Liver (tissue), 9 donors: ENCODE results near the gene ZSWIM4. TPM values are rescaled to one million over a fixed set of nuclear protein-coding genes. Genes with fewer than 3 reads are reported as not detected.
"Not testable (repeated sequence)": the region's sequence is repeated elsewhere in the genome, so short reads cannot be mapped to it uniquely, and the experiment has no call there.

ENCODE experiments used
- DNase-seq: peaks from one replicate; pipeline ENCODE4 v3.0.0-alpha.2; 2017; ENCODE audit warnings: low spot score
- H3K27ac ChIP-seq, 2 donors: one replicate each; pipeline ENCODE4 v1.7.0; 2013; ENCODE audit warnings: inconsistent platforms in 2 of 2, low read length in 2 of 2, control low read depth in 1 of 2, low read depth in 1 of 2, mild to moderate bottlenecking in 1 of 2
- H3K27me3 ChIP-seq, 4 donors: one replicate each; pipeline versions ENCODE4 v1.6.1 to v1.7.0; 2013; ENCODE audit warnings: low read length in 3 of 4, inconsistent platforms in 1 of 4, mild to moderate bottlenecking in 1 of 4, moderate library complexity in 1 of 4; ENCODE audit not compliant: control insufficient read depth in 4 of 4, insufficient read depth in 4 of 4
- H3K36me3 ChIP-seq, 4 donors: one replicate each; pipeline versions ENCODE4 v1.6.1 to v1.7.0; 2013; ENCODE audit warnings: low read length in 3 of 4, mild to moderate bottlenecking in 3 of 4, low read depth in 1 of 4, moderate library complexity in 1 of 4; ENCODE audit not compliant: control insufficient read depth in 4 of 4, insufficient read depth in 3 of 4
- H3K4me1 ChIP-seq, 4 donors: one replicate each; pipeline versions ENCODE4 v1.6.1 to v1.7.0; 2013; ENCODE audit warnings: low read length in 3 of 4, mild to moderate bottlenecking in 3 of 4, moderate library complexity in 1 of 4; ENCODE audit not compliant: control insufficient read depth in 4 of 4, insufficient read depth in 4 of 4
- H3K4me3 ChIP-seq, 3 donors: one replicate each; pipeline versions ENCODE4 v1.6.1 to v1.7.0; 2013; ENCODE audit warnings: low read length in 3 of 3, control low read depth in 1 of 3, low read depth in 1 of 3, mild to moderate bottlenecking in 1 of 3
- H3K9ac ChIP-seq, 2 donors: one replicate each; pipeline ENCODE4 v1.7.0; 2013; ENCODE audit warnings: low read length in 2 of 2, mild to moderate bottlenecking in 2 of 2, moderate library complexity in 2 of 2, control low read depth in 1 of 2, low read depth in 1 of 2
- H3K9me3 ChIP-seq, 4 donors: one replicate each; pipeline versions ENCODE4 v1.6.1 to v1.7.0; 2013; ENCODE audit warnings: low read length in 3 of 4; ENCODE audit not compliant: control insufficient read depth in 4 of 4
- EGR1 ChIP-seq, 2 donors: IDR thresholded peaks; 2 replicates each; pipeline ENCODE4 v1.6.1; 2016 to 2018; ENCODE audit warnings: antibody characterized with exemption in 2 of 2, low read depth in 2 of 2
- FOXA1 ChIP-seq: IDR thresholded peaks from 2 replicates; pipeline ENCODE4 v1.6.1; 2016; ENCODE audit warnings: antibody characterized with exemption
- FOXA2 ChIP-seq: IDR thresholded peaks from 2 replicates; pipeline ENCODE4 v1.6.1; 2016; ENCODE audit warnings: antibody characterized with exemption
- GABPA ChIP-seq, 2 donors: IDR thresholded peaks in 1 of 2; conservative IDR thresholded peaks in 1 of 2; 2 replicates each; pipeline ENCODE4 v1.6.1; 2016; ENCODE audit warnings: antibody characterized with exemption in 2 of 2, mild to moderate bottlenecking in 1 of 2, moderate library complexity in 1 of 2
- HNF4A ChIP-seq, 2 donors: conservative IDR thresholded peaks; 2 replicates each; pipeline ENCODE4 v1.6.1; 2016; ENCODE audit warnings: antibody characterized with exemption in 2 of 2, mild to moderate bottlenecking in 2 of 2
- HNF4G ChIP-seq: IDR thresholded peaks from 2 replicates; pipeline ENCODE4 v1.6.1; 2016; ENCODE audit warnings: antibody characterized with exemption
- JUND ChIP-seq, 2 donors: IDR thresholded peaks; 2 replicates each; pipeline ENCODE4 v1.6.1; 2016; ENCODE audit warnings: antibody characterized with exemption in 2 of 2
- NR2F2 ChIP-seq: IDR thresholded peaks from 2 replicates; pipeline ENCODE4 v1.6.1; 2016; ENCODE audit warnings: antibody characterized with exemption
- RAD21 ChIP-seq, 2 donors: IDR thresholded peaks; 2 replicates each; pipeline ENCODE4 v1.6.1; 2016; ENCODE audit warnings: antibody characterized with exemption in 2 of 2, mild to moderate bottlenecking in 2 of 2
- SP1 ChIP-seq: IDR thresholded peaks from 2 replicates; pipeline ENCODE4 v1.6.1; 2018; ENCODE audit warnings: antibody characterized with exemption, mild to moderate bottlenecking
- TAF1 ChIP-seq: conservative IDR thresholded peaks from 2 replicates; pipeline ENCODE4 v1.6.1; 2016; ENCODE audit warnings: antibody characterized with exemption, mild to moderate bottlenecking
- YY1 ChIP-seq: IDR thresholded peaks from 2 replicates; pipeline ENCODE4 v1.6.1; 2016; ENCODE audit warnings: antibody characterized with exemption, mild to moderate bottlenecking
- WGBS: extraction: QIAGEN DNeasy Blood & Tissue Kit; methylation state at CpG from one replicate; pipeline ENCODE4 v1.1.7; 2013; 5-methylcytosine and 5-hydroxymethylcytosine counted together
- polyA plus RNA-seq, 2 donors: library from polyadenylated mRNA; stranded (reverse) in 1 of 2; unstranded in 1 of 2; fragments of 200-250 nt in 1 of 2; fragments of >200 nt in 1 of 2; fragmentation: Nextera tagmentation in 1 of 2; extraction: Ambion mirVana in 1 of 2; gene quantifications; one replicate each; pipeline versions ENCODE4 v1.2.1 to v1.2.3, GENCODE V29; 2013 to 2015
- total RNA-seq, 2 donors: library from RNA; depleted of rRNA; stranded (reverse); fragments of >200 nt; gene quantifications; one replicate each; pipeline ENCODE4 v1.2.3, GENCODE V29; 2014
- TF ChIP-seq, protein P1 (sequence below): IDR thresholded peaks from 2 replicates; pipeline ENCODE4 v1.6.1; 2016; ENCODE audit warnings: antibody characterized with exemption
- TF ChIP-seq, protein P2 (sequence below): IDR thresholded peaks from 2 replicates; pipeline ENCODE4 v1.6.1; 2016; ENCODE audit warnings: antibody characterized with exemption
- TF ChIP-seq, protein P3 (sequence below): IDR thresholded peaks from 2 replicates; pipeline ENCODE4 v1.6.1; 2016; ENCODE audit warnings: antibody characterized with exemption, mild to moderate bottlenecking
- TF ChIP-seq, protein P4 (sequence below): IDR thresholded peaks from 2 replicates; pipeline ENCODE4 v1.6.1; 2016; ENCODE audit warnings: antibody characterized with exemption
- donor health status: healthy.
- donor health status: healthy.
- donor health status: healthy.
- donor health status: healthy.
- donor health status: healthy.

ZSWIM4 gene
- total and polyA plus RNA-seq, 4 donors: 0.14 to 2.2 (median 1.2) TPM

DNA sequence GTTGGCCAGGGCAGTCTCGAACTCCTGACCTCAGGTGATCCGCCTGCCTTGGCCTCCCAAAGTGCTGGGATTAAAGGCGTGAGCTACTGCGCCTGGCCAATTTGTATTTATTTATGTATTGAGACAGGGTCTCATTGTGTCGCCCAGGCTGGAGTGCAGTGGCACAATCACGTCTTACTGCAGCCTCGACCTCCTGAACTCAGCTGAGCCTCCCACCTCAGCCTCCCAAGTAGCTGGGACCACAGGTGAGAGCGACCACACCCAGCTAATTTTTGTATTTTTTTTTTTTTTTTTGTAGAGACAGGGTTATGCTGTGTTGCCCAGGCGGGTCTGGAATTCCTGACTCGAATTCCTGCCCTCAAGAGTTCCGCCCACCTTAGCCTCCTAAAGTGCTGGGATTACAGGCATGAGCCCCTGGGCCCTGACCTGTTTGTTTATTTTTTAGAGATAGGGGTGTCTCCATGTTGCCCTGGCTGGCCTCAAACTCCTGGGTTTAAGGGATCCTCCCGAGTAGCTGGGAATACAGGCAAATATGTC is 57.0 kb downstream of the ZSWIM4 start:
- H3K4me3 ChIP-seq, H3K36me3 ChIP-seq, H3K4me1 ChIP-seq, H3K27me3 ChIP-seq, H3K27ac ChIP-seq, DNase-seq, H3K9ac ChIP-seq, H3K9me3 ChIP-seq: not testable (repeated sequence)
- 77% methylated on average over 12 of the region's 12 CpGs for WGBS

DNA sequence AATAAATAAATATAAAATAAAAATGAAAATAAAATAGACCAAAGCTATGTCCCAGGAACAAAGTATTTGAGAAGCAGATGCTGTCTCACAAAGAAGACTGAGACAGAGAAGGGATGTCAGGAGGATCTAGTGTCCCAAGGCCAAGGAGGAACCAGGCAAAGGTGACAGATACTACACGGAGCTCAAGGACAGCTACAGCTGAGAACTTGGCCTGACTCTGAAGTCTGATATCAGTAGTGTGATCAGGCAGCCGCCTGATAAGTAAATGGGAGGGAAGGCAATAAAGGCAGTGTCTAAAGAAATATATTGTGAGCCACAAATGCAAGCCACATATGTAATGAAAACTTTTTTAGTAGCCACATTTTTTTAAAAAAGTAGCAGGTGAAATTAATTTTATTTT is 61.3 kb downstream of the ZSWIM4 start:
- 46% methylated on average over 2 of the region's 2 CpGs for WGBS
- Histone ChIP-seq H3K4me1 (peaks cover 0 to 1% (median 0%) of the 10 kb centered on the region in 4 donors), H3K36me3 (no peaks in the 10 kb centered on the region), H3K4me3 (no peak overlapping the region), H3K9me3 (no peaks in the 10 kb centered on the region), H3K27me3 (no peaks in the 10 kb centered on the region), H3K27ac (no peak overlapping the region), H3K9ac (no peak overlapping the region)
- TF ChIP-seq HNF4A (conservative IDR thresholded peaks at IDR 0.05): no peak
- TF ChIP-seq FOXA2: no peak
- no peak for TF ChIP-seq TAF1
- no peak for TF ChIP-seq FOXA1
- TF ChIP-seq, protein P1, sequence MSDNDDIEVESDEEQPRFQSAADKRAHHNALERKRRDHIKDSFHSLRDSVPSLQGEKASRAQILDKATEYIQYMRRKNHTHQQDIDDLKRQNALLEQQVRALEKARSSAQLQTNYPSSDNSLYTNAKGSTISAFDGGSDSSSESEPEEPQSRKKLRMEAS: no peak
- no peak for TF ChIP-seq YY1
- DNase-seq: no peak

DNA sequence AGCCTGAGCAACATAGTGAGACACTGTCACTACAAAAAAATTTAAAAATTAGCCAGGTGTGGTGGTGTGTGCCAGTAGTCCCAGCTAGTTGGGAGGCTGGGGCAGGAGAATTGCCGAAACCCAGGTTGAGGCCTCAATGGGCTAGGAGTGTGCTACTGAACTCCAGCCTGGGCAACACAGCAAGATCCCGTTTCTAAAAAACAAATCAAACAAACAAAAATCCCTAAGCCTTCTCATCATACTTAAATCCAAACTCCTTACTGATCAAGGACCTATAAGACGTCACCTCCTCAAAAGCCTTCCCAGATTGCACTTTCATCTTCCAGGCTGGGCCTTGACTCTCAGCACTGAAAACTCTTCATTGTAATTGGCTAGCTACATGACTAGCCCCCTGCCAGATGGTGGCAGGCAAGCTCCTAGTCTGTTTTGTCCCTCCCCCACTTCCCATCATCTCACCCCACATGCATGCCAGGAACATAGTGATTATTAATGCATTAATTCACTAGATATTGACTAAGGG is 64.2 kb downstream of the ZSWIM4 start:
- no peak for DNase-seq
- no peaks in the 10 kb centered on the region for H3K9me3 ChIP-seq
- H3K36me3 ChIP-seq: no peaks in the 10 kb centered on the region
- H3K27ac ChIP-seq: no peak overlapping the region
- TF ChIP-seq JUND (IDR thresholded peaks at IDR 0.05) (no peak), FOXA1 (no peak), HNF4G (no peak), EGR1 (IDR thresholded peaks at IDR 0.05; ENCODE audit: low read depth in 2 of 2) (no peak), HNF4A (conservative IDR thresholded peaks at IDR 0.05) (no peak), GABPA (IDR thresholded peaks at IDR 0.05 in 1 of 2, conservative IDR thresholded peaks at IDR 0.05 in 1 of 2) (no peak), SP1 (no peak), TAF1 (no peak), FOXA2 (no peak), RAD21 (IDR thresholded peaks at IDR 0.05) (no peak), YY1 (no peak), NR2F2 (no peak)
- TF ChIP-seq, protein P2, sequence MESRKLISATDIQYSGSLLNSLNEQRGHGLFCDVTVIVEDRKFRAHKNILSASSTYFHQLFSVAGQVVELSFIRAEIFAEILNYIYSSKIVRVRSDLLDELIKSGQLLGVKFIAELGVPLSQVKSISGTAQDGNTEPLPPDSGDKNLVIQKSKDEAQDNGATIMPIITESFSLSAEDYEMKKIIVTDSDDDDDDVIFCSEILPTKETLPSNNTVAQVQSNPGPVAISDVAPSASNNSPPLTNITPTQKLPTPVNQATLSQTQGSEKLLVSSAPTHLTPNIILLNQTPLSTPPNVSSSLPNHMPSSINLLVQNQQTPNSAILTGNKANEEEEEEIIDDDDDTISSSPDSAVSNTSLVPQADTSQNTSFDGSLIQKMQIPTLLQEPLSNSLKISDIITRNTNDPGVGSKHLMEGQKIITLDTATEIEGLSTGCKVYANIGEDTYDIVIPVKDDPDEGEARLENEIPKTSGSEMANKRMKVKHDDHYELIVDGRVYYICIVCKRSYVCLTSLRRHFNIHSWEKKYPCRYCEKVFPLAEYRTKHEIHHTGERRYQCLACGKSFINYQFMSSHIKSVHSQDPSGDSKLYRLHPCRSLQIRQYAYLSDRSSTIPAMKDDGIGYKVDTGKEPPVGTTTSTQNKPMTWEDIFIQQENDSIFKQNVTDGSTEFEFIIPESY: no peak
- TF ChIP-seq, protein P3, sequence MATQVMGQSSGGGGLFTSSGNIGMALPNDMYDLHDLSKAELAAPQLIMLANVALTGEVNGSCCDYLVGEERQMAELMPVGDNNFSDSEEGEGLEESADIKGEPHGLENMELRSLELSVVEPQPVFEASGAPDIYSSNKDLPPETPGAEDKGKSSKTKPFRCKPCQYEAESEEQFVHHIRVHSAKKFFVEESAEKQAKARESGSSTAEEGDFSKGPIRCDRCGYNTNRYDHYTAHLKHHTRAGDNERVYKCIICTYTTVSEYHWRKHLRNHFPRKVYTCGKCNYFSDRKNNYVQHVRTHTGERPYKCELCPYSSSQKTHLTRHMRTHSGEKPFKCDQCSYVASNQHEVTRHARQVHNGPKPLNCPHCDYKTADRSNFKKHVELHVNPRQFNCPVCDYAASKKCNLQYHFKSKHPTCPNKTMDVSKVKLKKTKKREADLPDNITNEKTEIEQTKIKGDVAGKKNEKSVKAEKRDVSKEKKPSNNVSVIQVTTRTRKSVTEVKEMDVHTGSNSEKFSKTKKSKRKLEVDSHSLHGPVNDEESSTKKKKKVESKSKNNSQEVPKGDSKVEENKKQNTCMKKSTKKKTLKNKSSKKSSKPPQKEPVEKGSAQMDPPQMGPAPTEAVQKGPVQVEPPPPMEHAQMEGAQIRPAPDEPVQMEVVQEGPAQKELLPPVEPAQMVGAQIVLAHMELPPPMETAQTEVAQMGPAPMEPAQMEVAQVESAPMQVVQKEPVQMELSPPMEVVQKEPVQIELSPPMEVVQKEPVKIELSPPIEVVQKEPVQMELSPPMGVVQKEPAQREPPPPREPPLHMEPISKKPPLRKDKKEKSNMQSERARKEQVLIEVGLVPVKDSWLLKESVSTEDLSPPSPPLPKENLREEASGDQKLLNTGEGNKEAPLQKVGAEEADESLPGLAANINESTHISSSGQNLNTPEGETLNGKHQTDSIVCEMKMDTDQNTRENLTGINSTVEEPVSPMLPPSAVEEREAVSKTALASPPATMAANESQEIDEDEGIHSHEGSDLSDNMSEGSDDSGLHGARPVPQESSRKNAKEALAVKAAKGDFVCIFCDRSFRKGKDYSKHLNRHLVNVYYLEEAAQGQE: no peak
- TF ChIP-seq, protein P1: no peak
- TF ChIP-seq, protein P4, sequence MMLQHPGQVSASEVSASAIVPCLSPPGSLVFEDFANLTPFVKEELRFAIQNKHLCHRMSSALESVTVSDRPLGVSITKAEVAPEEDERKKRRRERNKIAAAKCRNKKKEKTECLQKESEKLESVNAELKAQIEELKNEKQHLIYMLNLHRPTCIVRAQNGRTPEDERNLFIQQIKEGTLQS: no peak
- peaks cover 4 to 9% (median 5%) of the 10 kb centered on the region in 4 donors for H3K4me1 ChIP-seq
- H3K27me3 ChIP-seq: peaks cover 0 to 5% (median 0%) of the 10 kb centered on the region in 4 donors
- WGBS: 95% methylated on average over 3 of the region's 3 CpGs
- no peak overlapping the region for H3K9ac ChIP-seq
- no peak overlapping the region for H3K4me3 ChIP-seq
